SK-N-MC (cell line): ENCODE results near the gene TMEM120A.

Source experiments
- DNase-seq: peaks from one replicate; pipeline ENCODE4 v3.0.0-alpha.2; 2011; ENCODE audit warnings: low read depth, low spot score
- H3K27ac ChIP-seq: fragments of 200-600 bp; sonication (generic); 2 replicates; pipeline ENCODE4 v1.5.1; 2016; ENCODE audit warnings: mixed run types
- H3K36me3 ChIP-seq: fragments of 200-600 bp; sonication (generic); 2 replicates; pipeline ENCODE4 v1.6.1; 2017; ENCODE audit warnings: antibody characterized with exemption, low read length, mixed read lengths; ENCODE audit not compliant: insufficient read depth
- H3K4me3 ChIP-seq: fragments of 200-600 bp; sonication (generic); 2 replicates; pipeline ENCODE4 v1.5.1; 2016
- H3K9ac ChIP-seq: fragments of 200-600 bp; sonication (generic); 2 replicates; pipeline ENCODE4 v1.8.0; 2017; ENCODE audit warnings: mixed run types, mixed read lengths; ENCODE audit not compliant: insufficient read length
- H3K9me3 ChIP-seq: fragments of 200-600 bp; sonication (generic); 2 replicates; pipeline ENCODE4 v1.6.1; 2017; ENCODE audit warnings: low read depth, mild to moderate bottlenecking, antibody characterized with exemption, low read length, moderate library complexity, mixed read lengths
- EZH2 ChIP-seq: fragments of 200-600 bp; sonication (generic); IDR thresholded peaks from one replicate; pipeline ENCODE4 v1.6.1; 2017; ENCODE audit warnings: antibody characterized with exemption
- FOXP2 ChIP-seq: optimal IDR thresholded peaks from 2 replicates; pipeline ENCODE3; 2011; ENCODE audit warnings: mild to moderate bottlenecking, moderate library complexity; ENCODE audit not compliant: insufficient read depth; ENCODE audit errors: extremely low read length, control extremely low read depth
- POLR2AphosphoS5 ChIP-seq: IDR thresholded peaks from 2 replicates; pipeline ENCODE4 v1.6.1; 2012; ENCODE audit warnings: mild to moderate bottlenecking, low read depth, low read length, borderline replicate concordance

The TMEM120A gene

DNA sequence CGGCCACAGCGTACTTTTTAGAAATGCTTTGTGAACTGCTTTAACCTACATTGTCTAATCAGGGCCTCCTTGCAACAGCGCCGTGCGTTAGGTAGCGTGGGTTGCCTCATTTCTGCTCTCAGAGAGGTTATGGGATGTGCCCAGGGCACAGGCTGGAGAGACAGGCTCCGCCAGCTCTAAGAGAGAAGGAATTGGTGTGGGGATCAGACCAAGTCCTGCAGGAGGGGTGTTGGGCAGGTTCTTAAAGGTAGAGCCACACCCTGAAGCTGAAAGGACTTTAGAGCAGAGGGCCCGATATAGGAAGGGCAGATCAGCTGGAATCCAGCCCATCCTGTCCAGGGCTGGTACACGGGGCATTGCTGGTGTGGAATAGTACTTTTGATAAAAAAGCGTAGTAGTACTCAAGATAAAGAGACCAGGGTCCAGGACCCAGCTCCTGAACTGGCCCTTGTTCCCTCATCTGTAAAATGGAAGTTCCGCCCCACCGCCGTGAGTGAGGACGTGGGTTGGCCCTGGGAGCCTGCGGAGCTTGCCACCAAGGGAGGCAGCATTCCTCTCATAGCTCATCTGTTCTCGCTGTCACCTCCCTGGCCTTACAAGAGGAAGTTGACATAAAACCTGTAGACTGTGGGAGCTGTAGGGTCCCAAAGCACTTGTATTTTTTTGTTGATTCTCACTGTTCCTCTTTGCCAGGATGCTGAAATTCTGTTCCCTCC, 37.2 kb downstream of the TMEM120A start:
- TF ChIP-seq EZH2 = no peak
- TF ChIP-seq POLR2AphosphoS5 = no peak
- no peak for TF ChIP-seq FOXP2
- Histone ChIP-seq H3K4me3 (no peak overlapping the region), H3K9me3 (no peaks in the 10 kb centered on the region), H3K36me3 (peaks cover 11% of the 10 kb centered on the region), H3K27ac (no peak overlapping the region), H3K9ac (no peak overlapping the region)
- no peak for DNase-seq

DNA sequence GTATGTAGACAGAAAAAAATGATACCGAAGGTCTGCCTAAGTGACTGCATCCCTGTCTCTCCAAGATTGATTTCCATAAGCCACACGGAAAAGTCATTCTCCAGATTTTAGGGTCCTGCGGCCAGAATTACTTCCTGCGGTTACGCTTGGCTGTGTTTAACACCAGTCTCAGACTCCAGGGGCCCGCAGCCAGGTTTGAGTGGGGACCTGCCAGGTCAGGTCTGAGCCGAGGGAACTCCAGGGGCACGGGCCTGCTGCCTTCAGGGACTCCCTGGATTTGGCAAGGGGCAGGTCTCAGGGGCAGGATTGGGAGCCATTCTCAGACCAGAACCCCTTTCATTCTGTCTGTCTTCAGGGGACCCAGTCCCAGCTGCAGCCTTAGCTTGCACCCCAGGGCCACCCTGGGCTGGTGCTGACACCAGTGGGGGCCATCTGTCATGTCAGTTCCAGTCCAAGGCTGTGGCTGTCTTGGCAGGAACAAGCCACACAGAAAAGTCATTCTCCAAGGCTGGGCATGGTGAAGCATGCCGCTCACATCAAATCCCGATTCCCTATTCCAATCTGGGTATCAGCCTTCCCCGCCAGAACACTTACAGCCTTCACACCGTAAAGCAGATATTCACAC, 39.0 kb downstream of the TMEM120A start:
- H3K27ac ChIP-seq = no peak overlapping the region
- H3K36me3 ChIP-seq = peaks cover 11% of the 10 kb centered on the region
- no peaks in the 10 kb centered on the region for H3K9me3 ChIP-seq
- no peak for DNase-seq
- TF ChIP-seq POLR2AphosphoS5 (no peak), EZH2 (no peak), FOXP2 (no peak)
- no peak overlapping the region for H3K9ac ChIP-seq
- no peak overlapping the region for H3K4me3 ChIP-seq

DNA sequence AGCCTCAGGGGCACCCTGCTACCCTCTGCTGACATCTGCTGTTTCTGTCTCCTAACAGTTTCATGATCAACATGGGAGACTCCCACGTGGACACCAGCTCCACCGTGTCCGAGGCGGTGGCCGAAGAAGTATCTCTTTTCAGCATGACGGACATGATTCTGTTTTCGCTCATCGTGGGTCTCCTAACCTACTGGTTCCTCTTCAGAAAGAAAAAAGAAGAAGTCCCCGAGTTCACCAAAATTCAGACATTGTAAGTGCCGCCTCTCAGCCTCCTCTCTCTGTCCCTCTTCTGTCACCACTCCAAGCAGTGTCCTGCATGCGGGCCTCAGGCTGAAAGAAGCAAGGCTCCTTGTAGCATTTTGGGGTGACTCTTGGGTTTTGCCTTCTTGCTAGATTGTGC, 40.5 kb downstream of the TMEM120A start:
- DNase-seq = no peak
- Histone ChIP-seq H3K4me3 (no peak overlapping the region), H3K9ac (no peak overlapping the region), H3K27ac (no peak overlapping the region), H3K36me3 (peaks cover 11% of the 10 kb centered on the region), H3K9me3 (no peaks in the 10 kb centered on the region)
- TF ChIP-seq FOXP2 = no peak
- no peak for TF ChIP-seq EZH2

DNA sequence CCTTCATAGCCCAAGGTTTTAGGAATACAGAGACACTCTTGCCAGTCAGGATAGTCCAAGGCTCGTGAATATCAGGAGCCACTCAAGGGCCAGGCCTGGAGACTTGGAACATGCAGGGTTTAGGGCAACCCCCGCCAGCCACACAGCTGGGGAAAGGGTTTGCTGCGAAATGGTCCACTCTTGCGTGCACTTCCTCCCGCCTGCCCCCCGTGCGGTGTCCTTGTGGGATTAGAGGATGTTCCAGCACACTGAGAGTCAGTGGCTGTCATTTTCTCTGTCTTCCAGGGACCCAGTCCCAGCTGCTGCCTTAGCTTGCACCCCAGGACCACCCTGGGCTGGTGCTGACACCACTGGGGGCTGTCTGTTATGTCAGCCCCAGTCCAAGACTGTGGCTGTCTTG, 41.0 kb downstream of the TMEM120A start:
- no peak for TF ChIP-seq EZH2
- no peak for TF ChIP-seq POLR2AphosphoS5
- no peak for TF ChIP-seq FOXP2
- no peak for DNase-seq
- Histone ChIP-seq H3K4me3 (no peak overlapping the region), H3K27ac (no peak overlapping the region), H3K36me3 (peaks cover 11% of the 10 kb centered on the region), H3K9ac (no peak overlapping the region), H3K9me3 (no peaks in the 10 kb centered on the region)

DNA sequence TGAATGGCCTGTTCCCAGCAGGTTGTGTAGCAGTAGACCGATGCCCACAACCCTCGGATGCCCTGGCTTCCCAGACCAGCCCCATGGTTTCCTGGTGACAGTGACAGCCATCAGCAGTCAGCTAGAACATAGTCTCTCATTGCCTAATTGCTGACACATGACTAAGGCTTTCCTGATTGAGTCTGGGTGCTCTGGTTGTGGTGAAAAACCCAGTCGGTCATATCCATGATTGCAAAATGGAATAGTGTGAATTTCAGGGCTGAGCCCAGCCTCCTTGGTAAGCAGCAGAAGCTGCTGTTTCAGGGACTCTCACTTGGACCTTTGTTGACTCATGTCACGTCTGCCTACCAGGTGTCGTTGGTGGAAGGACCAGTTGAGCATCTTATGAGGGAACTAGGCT, 42.9 kb downstream of the TMEM120A start:
- H3K36me3 ChIP-seq = peaks cover 5% of the 10 kb centered on the region
- H3K9me3 ChIP-seq = no peaks in the 10 kb centered on the region
- no peak overlapping the region for H3K27ac ChIP-seq
- no peak for DNase-seq
- TF ChIP-seq POLR2AphosphoS5 (no peak), FOXP2 (no peak), EZH2 (no peak)
- no peak overlapping the region for H3K4me3 ChIP-seq
- H3K9ac ChIP-seq = no peak overlapping the region

DNA sequence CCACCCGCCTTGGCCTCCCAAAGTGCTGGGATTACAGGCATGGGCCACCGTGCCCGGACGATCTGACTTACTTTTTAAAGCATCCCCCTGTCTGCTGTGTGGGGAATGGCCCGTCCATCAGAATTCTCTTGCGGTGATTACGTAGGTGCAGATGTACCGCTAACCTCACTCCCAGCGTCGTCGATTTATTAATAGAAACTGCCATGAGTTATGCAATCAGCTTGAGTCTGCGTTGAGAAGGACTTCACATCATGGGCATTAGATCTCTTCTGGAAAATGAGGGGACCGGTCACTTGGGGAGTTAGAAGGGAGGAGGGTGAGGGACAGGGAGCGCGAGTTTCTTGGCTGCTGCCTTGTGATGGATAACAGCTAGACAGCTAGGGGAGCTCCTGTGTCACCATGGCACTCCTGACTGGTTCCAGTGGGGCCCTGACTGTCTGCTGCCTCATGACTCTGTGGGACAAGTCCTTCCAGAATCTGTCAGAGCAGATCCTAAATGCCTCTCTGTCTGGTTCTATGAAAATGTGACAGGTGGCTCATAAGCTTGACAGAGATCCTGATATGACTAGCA, 44.2 kb downstream of the TMEM120A start:
- H3K4me3 ChIP-seq = no peak overlapping the region
- H3K9me3 ChIP-seq = no peaks in the 10 kb centered on the region
- TF ChIP-seq EZH2 (no peak), POLR2AphosphoS5 (no peak), FOXP2 (no peak)
- H3K27ac ChIP-seq = no peak overlapping the region
- DNase-seq = no peak
- peaks cover 5% of the 10 kb centered on the region for H3K36me3 ChIP-seq
- H3K9ac ChIP-seq = no peak overlapping the region

DNA sequence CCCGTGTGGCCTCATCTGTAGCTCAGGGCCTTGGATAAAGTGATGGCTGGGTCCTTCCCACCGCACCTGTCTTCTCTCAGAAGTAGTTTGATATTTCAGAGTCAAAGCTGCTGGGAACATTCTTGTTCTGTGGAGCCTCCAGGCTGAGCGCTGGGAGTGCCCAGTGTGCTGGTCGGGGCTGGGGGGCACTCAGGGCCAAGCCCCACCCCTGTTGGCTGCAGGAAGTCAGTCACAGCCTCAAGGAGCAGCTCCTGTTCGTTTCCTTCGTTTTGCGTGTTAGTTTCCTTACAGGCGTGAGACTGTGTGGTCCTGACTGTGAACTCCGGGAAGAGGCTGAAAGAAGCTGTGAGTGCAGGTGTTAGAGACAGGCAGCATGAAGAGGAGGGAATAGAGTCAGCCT, 46.2 kb downstream of the TMEM120A start:
- Histone ChIP-seq H3K9me3 (0 out of 2 replicates have a peak, but pooled peaks cover 3% of the 10 kb centered on the region), H3K36me3 (no peaks in the 10 kb centered on the region), H3K4me3 (no peak overlapping the region), H3K27ac (no peak overlapping the region), H3K9ac (no peak overlapping the region)
- TF ChIP-seq EZH2 (no peak), FOXP2 (no peak), POLR2AphosphoS5 (no peak)
- DNase-seq = no peak

DNA sequence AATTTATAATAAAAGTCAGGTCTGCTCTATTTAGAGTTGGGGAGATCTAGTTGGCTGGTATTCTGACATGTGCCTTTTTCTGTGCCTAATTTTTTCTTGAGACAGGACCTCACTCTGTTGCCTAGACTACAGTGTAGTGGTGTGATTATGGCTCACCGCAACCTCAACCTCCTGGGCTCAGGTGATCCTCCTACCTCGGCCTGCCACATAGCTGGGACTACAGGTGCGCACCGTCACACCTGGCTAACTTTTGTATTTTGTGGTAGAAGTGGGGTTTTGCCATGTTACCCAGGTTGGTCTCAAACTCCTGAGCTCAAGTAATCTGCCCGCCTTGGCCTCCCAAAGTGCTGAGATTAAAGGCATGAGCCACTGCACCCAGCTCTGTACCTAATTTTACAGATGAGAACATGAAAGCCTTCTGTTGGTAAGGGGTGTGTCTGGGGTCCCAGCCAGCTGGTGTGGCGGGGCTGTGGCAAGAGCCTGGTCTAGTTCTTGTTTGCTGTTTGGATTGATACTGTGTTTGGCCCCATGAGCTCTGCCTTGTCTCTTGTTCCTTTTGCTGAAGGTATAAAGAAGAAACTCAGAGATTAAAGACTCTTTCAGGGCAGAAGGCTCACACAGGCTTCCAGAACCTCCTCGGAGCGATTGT, 48.1 kb downstream of the TMEM120A start:
- no peak for DNase-seq
- TF ChIP-seq FOXP2 = no peak
- no peak overlapping the region for H3K4me3 ChIP-seq
- H3K27ac ChIP-seq = no peak overlapping the region
- no peak overlapping the region for H3K9ac ChIP-seq
- H3K36me3 ChIP-seq = no peaks in the 10 kb centered on the region
- H3K9me3 ChIP-seq = 0 out of 2 replicates have a peak, but pooled peaks cover 3% of the 10 kb centered on the region
